Upper lobe of left lung (tissue), 6 donors: Measurements from ENCODE around the gene ONECUT1. TPM values are rescaled to one million over a fixed set of nuclear protein-coding genes. Genes with fewer than 3 reads are reported as not detected.

Source experiments
- ATAC-seq, 2 donors: fragments of 200-7000 bp; cut with Tn5 transposase; one replicate each; pipeline ENCODE4 v1.9.1; 2022; ENCODE audit warnings: mild to moderate bottlenecking in 2 of 2, moderate library complexity in 2 of 2; ENCODE audit not compliant: low FRiP score in 2 of 2
- DNase-seq, 2 donors: peaks; one replicate each; pipeline ENCODE4 v3.0.0-alpha.2; 2019 to 2020
- H3K27ac ChIP-seq, 4 donors: fragments of 200-600 bp; sonication (generic); one replicate each; pipeline ENCODE4 v1.5.1; 2016 to 2019
- H3K27me3 ChIP-seq, 4 donors: fragments of 200-600 bp; sonication (generic); one replicate each; pipeline ENCODE4 v1.5.1; 2017 to 2019
- H3K36me3 ChIP-seq, 4 donors: fragments of 200-600 bp; sonication (generic); one replicate each; pipeline ENCODE4 v1.5.1; 2016 to 2019
- H3K4me1 ChIP-seq, 4 donors: fragments of 200-600 bp; sonication (generic); one replicate each; pipeline ENCODE4 v1.5.1; 2018 to 2019
- H3K4me3 ChIP-seq, 4 donors: fragments of 200-600 bp; sonication (generic); one replicate each; pipeline ENCODE4 v1.5.1; 2017 to 2019; ENCODE audit warnings: mild to moderate bottlenecking in 2 of 4, moderate library complexity in 1 of 4
- H3K9me3 ChIP-seq, 4 donors: fragments of 200-600 bp; sonication (generic); one replicate each; pipeline ENCODE4 v1.5.1; 2018 to 2019
- EP300 ChIP-seq, 4 donors: sonication (generic); formaldehyde crosslinking; IDR thresholded peaks; one replicate each; pipeline ENCODE4 v1.5.1; 2017; ENCODE audit warnings: antibody characterized with exemption in 4 of 4, control low read depth in 2 of 4
- POLR2A ChIP-seq, 4 donors: fragments of 450-650 bp; IDR thresholded peaks; one replicate each; pipeline ENCODE4 v1.5.1; 2016 to 2017; ENCODE audit warnings: antibody characterized with exemption in 4 of 4, mild to moderate bottlenecking in 2 of 4
- POLR2AphosphoS5 ChIP-seq, 2 donors: sonication (generic); formaldehyde crosslinking; IDR thresholded peaks; one replicate each; pipeline ENCODE4 v1.5.1; 2017; ENCODE audit warnings: antibody characterized with exemption in 2 of 2
- WGBS, 2 donors: methylation state at CpG; one replicate each; pipeline ENCODE4 v1.1.5; 2017 to 2018; 5-methylcytosine and 5-hydroxymethylcytosine counted together
- total RNA-seq, 6 donors: library from RNA; depleted of rRNA in 4 of 6; stranded (reverse); fragments of >200 nt in 4 of 6; gene quantifications; one replicate each; pipeline versions ENCODE4 v1.1.0 to v1.2.1, GENCODE V29; 2016 to 2021
- TF ChIP-seq, protein P1 (sequence below), 6 experiments: fragments of 450-650 bp in 4 of 6; fragments of 200-600 bp in 2 of 6; sonication (generic) in 2 of 6; IDR thresholded peaks; one replicate each; pipeline ENCODE4 v1.5.1; 2016 to 2019; ENCODE audit warnings: antibody characterized with exemption in 6 of 6
- donor health status: DM: no; HTN: no; CAD: no; lungs with moderate emphysema.
- donor health status: DM: no; HTN: yes; CAD: no; lungs with severe emphysema.

ONECUT1 gene
- total RNA-seq, 6 donors from 2014 or later = 0.17 TPM; not detected in 5

DNA sequence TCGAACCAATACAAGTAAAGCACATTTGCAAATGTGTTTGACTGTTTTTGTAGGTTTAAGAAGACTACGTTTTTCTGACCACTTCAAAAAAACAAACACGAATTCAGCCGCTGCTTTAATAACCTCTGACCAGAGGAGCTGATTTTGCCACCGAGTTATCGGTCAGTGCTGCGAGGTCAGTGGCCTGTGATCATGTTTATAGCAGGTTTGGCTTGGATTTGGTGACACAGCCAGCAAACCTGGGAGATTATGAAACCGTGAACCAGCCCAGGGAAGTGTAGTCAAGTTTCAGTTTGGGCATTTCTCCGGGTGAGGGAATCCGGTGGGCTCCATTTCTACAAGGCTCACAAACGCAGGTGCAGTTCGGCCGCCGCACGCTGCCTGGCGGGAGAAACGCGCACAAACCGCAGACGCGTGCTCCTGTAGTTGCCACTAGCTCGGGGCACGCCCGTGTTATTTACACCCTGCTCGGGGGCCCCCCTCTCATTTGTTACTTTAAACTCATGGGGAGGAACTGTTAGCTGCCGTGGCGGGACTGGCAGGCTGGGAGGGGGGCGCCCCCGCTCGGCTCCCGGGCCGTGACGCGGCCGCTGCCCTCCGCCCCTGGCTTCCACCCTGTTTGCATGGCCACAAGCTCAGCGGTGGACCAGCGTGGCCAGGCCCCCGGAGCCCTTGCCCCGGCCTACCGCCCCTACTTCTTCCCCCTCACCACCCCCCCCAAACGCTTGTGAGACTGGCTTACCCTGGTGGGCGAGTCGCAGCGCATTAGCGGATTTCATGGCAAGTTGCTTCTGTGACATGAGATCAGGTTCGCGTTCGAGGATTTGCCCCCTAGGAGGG is 13.6 kb upstream of the ONECUT1 start:
- peak overlapping the region in 1 of 4 donors; percentile 11 for H3K4me3 ChIP-seq
- H3K9me3 ChIP-seq = no peaks in the 10 kb centered on the region
- no peak for TF ChIP-seq EP300 (IDR thresholded peaks at IDR 0.05)
- peak in 1 of 2 donors; percentile 77 for DNase-seq
- 4 to 5% methylated on average over 15 to 49 of the region's 49 CpGs for WGBS, 2 donors
- peaks cover 29 to 33% (median 30%) of the 10 kb centered on the region in 4 donors for H3K4me1 ChIP-seq
- ATAC-seq = peak in 1 of 2 donors; percentile 4
- peaks cover 0 to 72% (median 42%) of the 10 kb centered on the region in 4 donors for H3K27me3 ChIP-seq
- no peak overlapping the region for H3K27ac ChIP-seq
- H3K36me3 ChIP-seq = no peaks in the 10 kb centered on the region

DNA sequence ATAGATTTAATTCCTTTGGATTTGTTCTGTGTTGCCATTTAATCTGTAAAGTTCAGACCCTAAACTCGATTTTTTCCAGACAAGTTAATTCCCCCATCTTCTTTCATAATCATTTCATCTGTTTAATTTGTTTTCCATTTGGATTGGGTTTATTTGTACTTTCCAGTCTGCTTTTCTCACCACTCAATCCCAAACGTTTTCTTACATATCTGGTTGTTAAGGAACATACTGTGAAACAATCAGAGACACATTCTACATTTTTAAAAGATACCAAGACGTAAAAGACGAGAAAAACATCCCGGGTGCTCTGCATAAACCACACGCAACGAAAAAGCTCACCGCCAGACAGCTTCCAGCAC is 13.0 kb upstream of the ONECUT1 start:
- peaks cover 0 to 75% (median 45%) of the 10 kb centered on the region in 4 donors for H3K27me3 ChIP-seq
- no peak overlapping the region for H3K27ac ChIP-seq
- ATAC-seq = no peak
- H3K9me3 ChIP-seq = no peaks in the 10 kb centered on the region
- no peaks in the 10 kb centered on the region for H3K36me3 ChIP-seq
- no peak for DNase-seq
- WGBS, 2 donors = 12 to 14% methylated on average over 8 of the region's 8 CpGs
- TF ChIP-seq, protein P1, sequence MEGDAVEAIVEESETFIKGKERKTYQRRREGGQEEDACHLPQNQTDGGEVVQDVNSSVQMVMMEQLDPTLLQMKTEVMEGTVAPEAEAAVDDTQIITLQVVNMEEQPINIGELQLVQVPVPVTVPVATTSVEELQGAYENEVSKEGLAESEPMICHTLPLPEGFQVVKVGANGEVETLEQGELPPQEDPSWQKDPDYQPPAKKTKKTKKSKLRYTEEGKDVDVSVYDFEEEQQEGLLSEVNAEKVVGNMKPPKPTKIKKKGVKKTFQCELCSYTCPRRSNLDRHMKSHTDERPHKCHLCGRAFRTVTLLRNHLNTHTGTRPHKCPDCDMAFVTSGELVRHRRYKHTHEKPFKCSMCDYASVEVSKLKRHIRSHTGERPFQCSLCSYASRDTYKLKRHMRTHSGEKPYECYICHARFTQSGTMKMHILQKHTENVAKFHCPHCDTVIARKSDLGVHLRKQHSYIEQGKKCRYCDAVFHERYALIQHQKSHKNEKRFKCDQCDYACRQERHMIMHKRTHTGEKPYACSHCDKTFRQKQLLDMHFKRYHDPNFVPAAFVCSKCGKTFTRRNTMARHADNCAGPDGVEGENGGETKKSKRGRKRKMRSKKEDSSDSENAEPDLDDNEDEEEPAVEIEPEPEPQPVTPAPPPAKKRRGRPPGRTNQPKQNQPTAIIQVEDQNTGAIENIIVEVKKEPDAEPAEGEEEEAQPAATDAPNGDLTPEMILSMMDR (IDR thresholded peaks at IDR 0.05) = no peak
- TF ChIP-seq POLR2A (IDR thresholded peaks at IDR 0.05) (no peak), EP300 (IDR thresholded peaks at IDR 0.05) (no peak), POLR2AphosphoS5 (IDR thresholded peaks at IDR 0.05) (no peak)
- H3K4me3 ChIP-seq = no peak overlapping the region
- H3K4me1 ChIP-seq = peaks cover 30 to 39% (median 33%) of the 10 kb centered on the region in 4 donors

DNA sequence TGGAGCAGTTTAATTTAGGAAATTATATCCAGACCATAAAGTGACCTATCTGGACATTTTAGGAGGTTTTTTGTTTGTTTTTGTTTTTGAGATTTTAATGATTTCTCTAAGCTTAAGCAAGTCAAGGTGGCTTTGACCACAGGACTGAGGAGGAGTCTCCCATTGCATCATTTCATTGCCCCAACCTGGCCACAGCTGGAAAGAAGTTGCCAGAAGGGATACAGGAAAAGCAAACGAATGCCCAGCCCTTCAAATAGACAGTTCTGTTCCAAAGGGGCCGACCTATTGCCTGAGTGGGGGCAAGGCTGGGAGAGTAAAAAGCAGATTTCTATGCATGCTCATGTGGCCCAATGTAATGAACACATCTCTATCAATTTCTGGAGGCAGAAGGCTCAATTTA is 12.0 kb upstream of the ONECUT1 start:
- DNase-seq (no peak), ATAC-seq (no peak)
- Histone ChIP-seq H3K9me3 (no peaks in the 10 kb centered on the region), H3K36me3 (no peaks in the 10 kb centered on the region), H3K27ac (no peak overlapping the region), H3K4me1 (peaks cover 30 to 47% (median 38%) of the 10 kb centered on the region in 4 donors), H3K27me3 (peaks cover 0 to 83% (median 53%) of the 10 kb centered on the region in 4 donors), H3K4me3 (no peak overlapping the region)
- 13 to 17% methylated on average over 2 of the region's 2 CpGs for WGBS, 2 donors
- TF ChIP-seq POLR2A (IDR thresholded peaks at IDR 0.05) (no peak), EP300 (IDR thresholded peaks at IDR 0.05) (no peak), POLR2AphosphoS5 (IDR thresholded peaks at IDR 0.05) (no peak)
- TF ChIP-seq, protein P1 (IDR thresholded peaks at IDR 0.05) = no peak

DNA sequence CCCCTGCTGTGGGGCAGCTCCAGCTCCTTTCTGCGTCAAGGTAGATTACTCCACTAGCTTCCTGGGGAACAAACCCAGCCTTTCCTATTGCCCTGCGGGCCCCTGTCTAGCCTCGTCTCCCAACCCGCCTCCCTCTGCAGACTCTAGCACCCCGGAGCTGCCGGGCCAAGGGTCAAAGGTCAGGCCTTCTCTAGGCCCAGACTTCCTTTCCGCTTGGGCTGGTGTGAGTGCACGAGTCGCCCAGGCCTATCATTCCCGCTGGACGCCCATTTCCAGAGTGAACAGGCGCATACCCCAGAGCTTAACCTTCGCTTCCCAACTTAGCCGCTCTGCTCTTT is 11.6 kb upstream of the ONECUT1 start:
- Histone ChIP-seq H3K4me1 (peaks cover 30 to 47% (median 38%) of the 10 kb centered on the region in 4 donors), H3K27me3 (peaks cover 0 to 84% (median 54%) of the 10 kb centered on the region in 4 donors), H3K4me3 (no peak overlapping the region), H3K9me3 (no peaks in the 10 kb centered on the region), H3K36me3 (no peaks in the 10 kb centered on the region), H3K27ac (no peak overlapping the region)
- DNase-seq (no peak), ATAC-seq (no peak)
- 35 to 42% methylated on average over 8 to 14 of the region's 14 CpGs for WGBS, 2 donors
- TF ChIP-seq, protein P1 (IDR thresholded peaks at IDR 0.05) = no peak
- no peak for TF ChIP-seq EP300 (IDR thresholded peaks at IDR 0.05)
- TF ChIP-seq POLR2A (IDR thresholded peaks at IDR 0.05) = no peak
- TF ChIP-seq POLR2AphosphoS5 (IDR thresholded peaks at IDR 0.05) = no peak

DNA sequence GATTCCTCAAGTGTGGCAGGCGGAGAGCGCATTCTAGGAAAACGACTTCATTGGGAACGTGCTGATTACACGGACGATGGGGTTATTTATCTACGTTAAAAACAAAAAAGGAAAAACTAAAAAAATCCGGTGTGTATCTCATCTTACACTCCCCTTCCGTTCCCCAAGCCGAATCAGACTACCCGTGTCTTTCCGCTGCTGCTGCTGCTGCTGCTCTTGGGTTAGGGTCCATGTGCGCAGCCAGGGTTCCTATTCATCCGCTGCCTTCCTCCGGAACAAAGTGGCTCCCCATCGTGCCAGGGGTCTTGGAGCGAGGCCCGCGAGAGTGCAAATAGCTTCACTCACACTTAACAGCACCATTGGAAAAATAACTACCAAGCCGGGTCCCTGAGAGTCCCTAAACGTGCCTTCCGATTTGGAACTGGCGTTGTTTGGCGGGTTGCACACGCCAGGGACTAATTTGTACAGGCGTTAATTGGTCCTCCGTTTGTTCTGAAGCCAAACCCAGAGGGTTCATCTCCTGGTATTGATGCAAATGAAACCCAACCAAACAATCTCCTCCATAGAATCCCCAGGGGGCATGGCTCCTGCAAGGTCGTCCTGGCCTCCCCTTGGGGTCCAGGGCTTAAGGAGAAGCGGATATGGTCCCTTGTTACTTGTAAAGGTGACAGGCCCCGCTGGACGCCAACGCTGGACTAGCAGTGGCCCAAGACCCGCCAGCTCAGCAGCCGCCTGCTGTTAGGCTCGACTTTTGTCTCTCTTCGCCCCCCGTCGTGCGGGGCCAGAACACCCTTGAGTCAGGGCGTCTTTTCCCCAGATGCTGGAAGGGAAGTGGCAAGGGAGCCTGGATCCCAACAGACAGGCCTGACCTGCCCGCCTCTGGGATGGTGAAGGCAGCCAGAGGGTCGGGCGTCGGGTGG is 11.0 kb upstream of the ONECUT1 start:
- no peak overlapping the region for H3K4me3 ChIP-seq
- H3K27ac ChIP-seq = no peak overlapping the region
- TF ChIP-seq, protein P1 (IDR thresholded peaks at IDR 0.05) = no peak
- TF ChIP-seq EP300 (IDR thresholded peaks at IDR 0.05) (no peak), POLR2AphosphoS5 (IDR thresholded peaks at IDR 0.05) (no peak), POLR2A (IDR thresholded peaks at IDR 0.05) (no peak)
- ATAC-seq (no peak), DNase-seq (peak in 1 of 2 donors; percentile 52)
- WGBS, 2 donors = 13 to 21% methylated on average over 27 to 39 of the region's 44 CpGs
- H3K36me3 ChIP-seq = no peaks in the 10 kb centered on the region
- no peaks in the 10 kb centered on the region for H3K9me3 ChIP-seq
- H3K4me1 ChIP-seq = peaks cover 27 to 43% (median 36%) of the 10 kb centered on the region in 4 donors
- H3K27me3 ChIP-seq = peaks cover 0 to 84% (median 52%) of the 10 kb centered on the region in 4 donors
